ENCODE results near the gene NAT16.
"Not testable (repeated sequence)": the region's sequence is repeated elsewhere in the genome, so short reads cannot be mapped to it uniquely, and the experiment has no call there.

NAT16 gene

DNA sequence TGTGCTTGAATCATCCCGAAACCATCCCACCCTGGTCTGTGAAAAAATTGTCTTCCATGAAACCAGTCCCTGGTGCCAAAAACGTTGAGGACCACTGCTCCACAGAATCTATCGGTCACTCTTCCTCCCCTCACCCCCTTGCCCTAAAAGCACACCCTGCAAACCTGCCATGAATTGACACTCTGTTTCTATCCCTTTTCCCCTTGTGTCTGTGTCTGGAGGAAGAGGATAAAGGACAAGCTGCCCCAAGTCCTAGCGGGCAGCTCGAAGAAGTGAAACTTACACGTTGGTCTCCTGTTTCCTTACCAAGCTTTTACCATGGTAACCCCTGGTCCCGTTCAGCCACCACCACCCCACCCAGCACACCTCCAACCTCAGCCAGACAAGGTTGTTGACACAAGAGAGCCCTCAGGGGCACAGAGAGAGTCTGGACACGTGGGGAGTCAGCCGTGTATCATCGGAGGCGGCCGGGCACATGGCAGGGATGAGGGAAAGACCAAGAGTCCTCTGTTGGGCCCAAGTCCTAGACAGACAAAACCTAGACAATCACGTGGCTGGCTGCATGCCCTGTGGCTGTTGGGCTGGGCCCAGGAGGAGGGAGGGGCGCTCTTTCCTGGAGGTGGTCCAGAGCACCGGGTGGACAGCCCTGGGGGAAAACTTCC lies 54.0 kb downstream of the NAT16 start:
- DNase-seq: peak; percentile 39

DNA sequence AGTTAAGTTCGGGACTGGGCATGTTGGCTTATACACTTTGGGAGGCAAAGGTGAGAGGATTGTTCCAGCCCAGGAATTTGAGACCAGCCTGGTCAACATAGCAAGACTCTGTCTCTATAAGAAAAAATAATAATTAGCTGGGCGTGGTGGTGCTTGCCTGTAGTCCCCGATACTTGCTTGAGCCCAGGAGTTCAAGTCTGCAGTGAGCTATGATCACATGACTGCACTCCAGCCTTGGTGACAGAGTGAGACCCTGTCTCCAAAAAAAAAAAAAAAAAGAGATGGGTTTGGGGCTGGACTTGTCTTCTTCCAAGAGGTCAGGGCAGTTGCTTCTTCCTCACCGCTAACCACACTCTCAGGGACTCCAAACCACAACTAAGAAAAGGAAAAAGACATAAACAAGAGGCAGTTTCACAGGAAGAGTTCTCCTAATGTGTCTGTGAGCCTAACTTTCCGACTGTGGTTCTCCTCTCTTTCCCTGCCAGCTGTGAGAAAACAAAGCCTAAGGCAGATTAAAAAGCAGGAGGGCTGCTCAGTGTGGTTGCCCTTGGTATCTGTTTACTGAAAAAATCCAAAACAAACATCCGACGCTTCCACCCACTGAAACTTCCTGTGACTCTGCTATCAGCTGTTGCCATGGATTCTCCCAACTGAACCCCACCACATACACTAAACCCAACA lies 55.6 kb downstream of the NAT16 start:
- peak; percentile 90 for DNase-seq

DNA sequence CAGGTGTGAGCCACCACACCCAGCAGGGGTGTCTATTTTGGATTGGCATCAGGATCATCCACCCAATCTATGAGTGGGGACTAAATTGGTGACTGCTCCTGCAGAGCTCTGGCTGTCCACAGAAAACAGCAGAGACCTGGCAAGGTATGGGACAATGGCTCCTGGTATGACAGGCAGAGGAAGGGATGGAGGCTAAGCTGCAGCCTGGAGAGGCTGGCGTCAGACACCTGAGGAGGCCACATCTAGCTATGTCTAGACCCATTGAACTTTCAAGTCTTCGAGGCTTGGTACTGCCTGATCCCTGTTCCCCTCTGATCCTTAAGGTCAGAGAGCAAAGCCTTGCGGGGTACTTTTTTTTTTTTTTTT lies 56.4 kb downstream of the NAT16 start:
- DNase-seq: no peak

DNA sequence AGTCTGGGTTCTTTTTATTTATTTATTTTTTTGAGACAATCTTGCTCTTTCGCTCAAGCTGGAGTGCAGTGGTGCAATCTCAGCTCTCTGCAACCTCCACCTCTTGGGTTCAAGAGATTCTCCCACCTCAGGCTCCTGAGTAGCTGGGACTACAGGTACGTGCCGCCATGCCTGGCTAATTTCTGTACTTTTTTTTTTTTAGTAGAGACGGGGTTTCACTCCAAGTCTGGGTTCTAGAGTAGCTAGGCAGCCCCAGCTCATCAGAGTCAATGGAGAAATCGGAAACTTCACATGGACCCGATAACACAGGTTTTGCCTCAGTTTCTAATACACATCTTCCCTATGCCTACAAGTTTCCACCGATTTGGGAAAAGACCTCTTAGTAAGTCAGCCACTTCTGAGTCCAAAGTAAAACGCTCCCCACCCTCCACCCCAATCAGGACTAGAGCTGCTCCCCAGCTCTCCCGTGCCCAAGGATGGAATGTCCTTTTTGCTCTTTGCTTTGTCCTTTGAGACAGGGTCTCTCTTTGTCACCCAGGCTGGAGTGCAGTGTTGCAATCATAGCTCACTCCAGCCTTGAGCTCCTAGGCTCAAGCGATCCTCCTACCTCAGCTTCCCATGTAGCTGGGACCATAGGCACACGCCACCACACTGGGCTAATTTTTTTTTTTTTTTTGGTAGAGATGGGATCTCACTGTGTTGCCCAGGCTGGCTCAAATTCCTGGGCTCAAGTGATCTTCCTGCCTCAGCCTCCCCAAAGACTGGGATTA lies 57.0 kb downstream of the NAT16 start:
- no peak for DNase-seq

DNA sequence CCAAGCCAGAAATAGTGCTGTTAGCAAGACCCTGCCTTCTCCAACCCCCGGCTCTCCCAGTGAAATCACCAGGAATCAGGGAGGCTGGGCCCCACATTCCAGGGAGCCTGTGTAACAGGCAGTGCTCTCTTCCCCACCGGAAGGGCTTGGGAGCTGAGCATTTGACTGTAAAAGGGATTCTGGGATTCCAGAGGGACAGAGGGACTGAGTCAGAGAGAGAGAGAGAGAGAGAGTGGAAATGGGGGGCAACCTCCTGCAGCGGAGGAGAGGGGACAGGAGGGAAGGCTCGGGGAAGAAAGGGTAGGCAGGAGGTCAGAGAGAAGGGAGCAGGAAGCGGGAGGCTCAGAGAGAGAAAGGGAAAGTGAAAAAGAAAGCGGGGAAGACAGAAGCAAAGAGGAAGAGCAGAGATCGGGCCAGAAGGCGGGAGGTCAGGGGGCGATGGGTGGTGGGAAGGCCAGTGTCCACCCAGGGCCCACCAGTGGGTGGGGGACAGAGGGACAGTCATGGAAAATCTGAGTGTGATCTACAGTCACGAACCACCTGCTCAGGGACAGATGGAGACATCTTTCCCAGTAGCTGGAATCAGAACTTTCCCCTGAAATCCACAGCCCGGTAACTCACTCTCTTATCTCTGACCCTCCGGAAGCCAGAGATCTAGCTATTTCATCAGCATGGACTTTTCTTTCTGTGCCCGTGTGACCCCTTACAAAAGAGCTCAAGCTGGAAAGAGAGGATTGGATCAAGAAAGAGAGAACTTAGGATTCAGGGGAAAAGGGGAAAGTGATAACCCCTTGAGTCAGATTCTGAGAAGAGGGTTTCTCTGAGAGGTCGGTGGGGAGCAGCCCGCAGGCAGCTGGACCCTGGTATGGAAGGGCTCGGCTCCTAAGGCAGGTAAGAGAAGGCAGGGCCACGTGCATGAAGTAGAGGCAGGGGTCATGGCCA lies 57.8 kb downstream of the NAT16 start:
- peak; percentile 43 for DNase-seq

DNA sequence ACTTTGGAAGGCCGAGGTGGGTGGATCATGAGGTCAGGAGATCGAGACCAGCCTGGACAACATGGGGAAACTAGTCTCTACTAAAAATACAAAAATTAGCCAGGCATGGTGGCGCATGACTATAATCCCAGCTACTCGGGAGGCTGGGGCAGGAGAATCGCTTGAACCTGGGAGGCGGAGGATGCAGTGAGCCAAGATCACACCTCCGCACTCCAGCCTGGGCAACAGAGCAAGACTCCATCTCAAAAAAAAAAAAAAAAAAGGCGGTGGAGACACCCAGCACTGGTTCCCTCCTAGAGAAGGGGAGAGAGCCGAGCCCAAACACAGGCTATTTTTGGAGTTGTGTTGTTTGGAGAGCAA lies 58.5 kb downstream of the NAT16 start:
- DNase-seq: not testable (repeated sequence)

Data from MV-4-11 (cell line).